GM12878 (cell line): Measurements from ENCODE around the gene HK3. TPM values are rescaled to one million over a fixed set of nuclear protein-coding genes. Genes with fewer than 3 reads are reported as not detected.

Source experiments
- ATAC-seq: fragments of 200-7000 bp; cut with Tn5 transposase; 3 replicates; pipeline ENCODE4 v1.9.1; 2020; ENCODE audit warnings: mild to moderate bottlenecking, moderate library complexity
- BruUV-seq: library from RNA; stranded (reverse); fragments of 400-500 nt; replicated peaks from 2 replicates; lab custom pipeline; 2021; lab: Mats Ljungman, UMichigan
- CTCF ChIA-PET: fragments of 300-600 bp; sonication (Branson Sonifier 250); formaldehyde crosslinking; extraction: SDS; loops from one replicate; lab custom pipeline; 2021; ENCODE audit warnings: inconsistent platforms; lab: Yijun Ruan, JAX
- POLR2A ChIA-PET: fragments of 350-600 bp; formaldehyde crosslinking; extraction: SDS; loops from one replicate; lab custom pipeline; 2021; ENCODE audit warnings: inconsistent platforms; lab: Charles Lee
- RAD21 ChIA-PET: fragments of 300-600 bp; sonication (Branson Sonifier 250); formaldehyde crosslinking; loops from one replicate; lab custom pipeline; 2023; ENCODE audit warnings: antibody characterized with exemption; ENCODE audit not compliant: unreplicated experiment; lab: Charles Lee
- SMC1A ChIA-PET: fragments of 300-600 bp; sonication (Branson Sonifier 250); formaldehyde crosslinking; loops from one replicate; lab custom pipeline; 2023; ENCODE audit not compliant: unreplicated experiment, uncharacterized antibody; lab: Charles Lee
- DNase-seq: peaks from one replicate; pipeline ENCODE4 v3.0.0-alpha.2; 2011; ENCODE audit warnings: low read depth, low spot score
- FAIRE-seq: peaks from 3 replicates; lab custom pipeline; 2011; peaks lifted over from hg19 to GRCh38; lab: Jason Lieb, UNC
- H2AFZ ChIP-seq: 2 replicates; pipeline ENCODE4 v1.6.0; 2011; ENCODE audit warnings: low read depth, low read length, control low read depth; ENCODE audit not compliant: control insufficient read depth
- H3K27ac ChIP-seq: 2 replicates; pipeline ENCODE4 v1.5.1; 2011; ENCODE audit warnings: control low read depth; ENCODE audit not compliant: control insufficient read depth, insufficient read depth
- H3K27me3 ChIP-seq, 2 experiments: replicated peaks in 1 of 2; 2 replicates each; pipeline versions ENCODE4 v1.6.0 to v1.6.1; 2011; ENCODE audit warnings: low read length in 1 of 2; ENCODE audit not compliant: control insufficient read depth in 2 of 2, insufficient read depth in 2 of 2
- H3K36me3 ChIP-seq, 2 experiments: 2 replicates each; pipeline ENCODE4 v1.5.1; 2011; ENCODE audit warnings: low read length in 1 of 2; ENCODE audit not compliant: control insufficient read depth in 2 of 2, insufficient read depth in 2 of 2
- H3K4me1 ChIP-seq: 2 replicates; pipeline ENCODE4 v1.6.1; 2011; ENCODE audit warnings: mild to moderate bottlenecking, low read length, moderate library complexity, mixed read lengths; ENCODE audit not compliant: control insufficient read depth, insufficient read depth
- H3K4me2 ChIP-seq: 2 replicates; pipeline ENCODE4 v1.6.0; 2011; ENCODE audit warnings: control low read depth; ENCODE audit not compliant: control insufficient read depth, insufficient read depth
- H3K4me3 ChIP-seq: fragments of 200-600 bp; sonication (generic); 2 replicates; pipeline ENCODE4 v1.5.1; 2016
- H3K79me2 ChIP-seq: 2 replicates; pipeline ENCODE4 v1.6.0; 2011; ENCODE audit warnings: low read length; ENCODE audit not compliant: control insufficient read depth, insufficient read depth
- H3K9ac ChIP-seq: 2 replicates; pipeline ENCODE4 v1.8.0; 2011; ENCODE audit warnings: low read length, control low read depth, mixed read lengths; ENCODE audit not compliant: control insufficient read depth, insufficient read depth
- H3K9me3 ChIP-seq: replicated peaks from 3 replicates; pipeline ENCODE4 v1.5.1; 2011; ENCODE audit warnings: mild to moderate bottlenecking, low read length; ENCODE audit not compliant: control insufficient read depth, insufficient read depth
- H4K20me1 ChIP-seq: 2 replicates; pipeline ENCODE4 v1.6.0; 2011; ENCODE audit not compliant: control insufficient read depth, insufficient read depth
- DPF2 ChIP-seq: fragments of 450-650 bp; IDR thresholded peaks from 2 replicates; pipeline ENCODE4 v1.6.1; 2017; ENCODE audit warnings: mild to moderate bottlenecking
- POLR2AphosphoS5 ChIP-seq: IDR thresholded peaks from 2 replicates; pipeline ENCODE4 v1.6.1; 2011; ENCODE audit warnings: mild to moderate bottlenecking, low read length, inconsistent platforms
- STAT1 ChIP-seq: fragments of 450-650 bp; conservative IDR thresholded peaks from 2 replicates; pipeline ENCODE4 v1.6.1; 2014; ENCODE audit warnings: antibody characterized with exemption, mild to moderate bottlenecking
- STAT3 ChIP-seq: IDR thresholded peaks from 2 replicates; pipeline ENCODE4 v1.6.1; 2011; ENCODE audit warnings: low read depth, low read length, improper control_type of control experiment
- WGBS: methylation state at CpG from one replicate; pipeline ENCODE4 v1.1.6; 2016; ENCODE audit warnings: low lambda C conversion rate; ENCODE audit not compliant: insufficient replicate concordance, insufficient coverage; ENCODE audit errors: missing lambda C conversion rate; 5-methylcytosine and 5-hydroxymethylcytosine counted together
- in situ Hi-C: fragments of 300-500 bp; cut with MboI; formaldehyde crosslinking; loops from 9 replicates; pipeline ENCODE4 v1.14.3; 2018; ENCODE audit warnings: mixed read lengths
- intact Hi-C: fragments of 100-400 bp; cut with micrococcal nuclease; formaldehyde crosslinking; loops from one replicate; pipeline ENCODE4 v1.14.2; 2022; ENCODE audit not compliant: unreplicated experiment
- polyA plus RNA-seq, 11 experiments: library from polyadenylated mRNA; depleted of rRNA in 4 of 11; unstranded in 6 of 11; stranded (reverse) in 5 of 11; fragments of >200 nt; fragmentation: Nextera tagmentation in 4 of 11; fragmentation: Illumina TruSeq in 1 of 11; extraction: Ambion mirVana in 4 of 11; extraction: Trizol in 1 of 11; gene quantifications; 1 replicate in 1 of 11; 2 replicates in 10 of 11; pipeline versions ENCODE4 v1.2.1 to v1.2.3, GENCODE V29; 2011 to 2016; ENCODE audit warnings: inconsistent platforms in 2 of 11, missing spikeins in 2 of 11, low read depth in 1 of 11
- total RNA-seq, 4 experiments: library from RNA; depleted of rRNA in 3 of 4; stranded (reverse); fragments of >200 nt in 3 of 4; fragmentation: Illumina TruSeq in 1 of 4; extraction: Trizol in 1 of 4; gene quantifications; 2 replicates each; pipeline versions ENCODE4 v1.2.1 to v1.2.3, GENCODE V29; 2013 to 2021
- TF ChIP-seq, protein P1 (sequence below): fragments of 450-650 bp; IDR thresholded peaks from 2 replicates; pipeline ENCODE4 v1.6.1; 2017; ENCODE audit warnings: mild to moderate bottlenecking, moderate library complexity
- TF ChIP-seq, protein P2 (sequence below): fragments of 150-350 bp; IDR thresholded peaks from 2 replicates; pipeline ENCODE4 v1.6.1; 2014; ENCODE audit warnings: mild to moderate bottlenecking, low read depth, low read length

Gene HK3
- total and polyA plus RNA-seq, 10 of the 15 experiments (the other 5 are each of a cell fraction or from before 2014, with no cell fraction given), result 0.13 to 1.3 (median 0.26) TPM; not detected in 4

DNA sequence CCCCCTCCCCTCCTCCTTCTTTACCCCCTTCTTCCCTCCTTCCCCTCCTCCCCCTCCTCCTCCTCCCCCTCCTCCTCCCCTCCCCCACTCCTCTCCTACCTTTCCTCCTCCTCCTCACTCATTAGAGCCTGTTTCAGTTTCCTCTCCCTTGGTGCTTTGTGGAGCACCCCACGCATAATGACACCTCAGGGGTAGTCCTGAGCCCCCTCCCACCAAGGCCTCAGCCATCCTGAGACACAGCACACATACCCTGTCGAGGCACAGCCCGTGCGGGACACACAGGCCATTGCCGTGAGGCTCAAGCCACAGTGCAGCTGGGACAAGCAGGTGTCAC is 35.4 kb downstream of the HK3 start:
- BruUV-seq, result no TSS peak
- Histone ChIP-seq H3K9ac (no peak overlapping the region), H3K27me3 (peaks cover 3 to 4% of the 10 kb centered on the region in 2 experiments; a peak in 3 of 4 replicates), H3K4me3 (no peak overlapping the region), H3K4me2 (no peak overlapping the region), H3K9me3 (no peaks in the 10 kb centered on the region), H2AFZ (no peak overlapping the region), H3K27ac (no peak overlapping the region), H4K20me1 (no peaks in the 10 kb centered on the region; the same call in 1 of the 2 replicates), H3K36me3 (no peaks in the 10 kb centered on the region), H3K4me1 (no peaks in the 10 kb centered on the region), H3K79me2 (no peaks in the 10 kb centered on the region)
- 43% methylated on average over 4 of the region's 5 CpGs for WGBS
- ATAC-seq (no peak), FAIRE-seq (no peak), DNase-seq (no peak)
- in situ Hi-C loops (no loop called here), intact Hi-C loops (no loop called here)
- ChIA-PET CTCF (no interaction called here), POLR2A (no interaction called here), SMC1A (no interaction called here), RAD21 (no interaction called here)
- TF ChIP-seq, protein P1, sequence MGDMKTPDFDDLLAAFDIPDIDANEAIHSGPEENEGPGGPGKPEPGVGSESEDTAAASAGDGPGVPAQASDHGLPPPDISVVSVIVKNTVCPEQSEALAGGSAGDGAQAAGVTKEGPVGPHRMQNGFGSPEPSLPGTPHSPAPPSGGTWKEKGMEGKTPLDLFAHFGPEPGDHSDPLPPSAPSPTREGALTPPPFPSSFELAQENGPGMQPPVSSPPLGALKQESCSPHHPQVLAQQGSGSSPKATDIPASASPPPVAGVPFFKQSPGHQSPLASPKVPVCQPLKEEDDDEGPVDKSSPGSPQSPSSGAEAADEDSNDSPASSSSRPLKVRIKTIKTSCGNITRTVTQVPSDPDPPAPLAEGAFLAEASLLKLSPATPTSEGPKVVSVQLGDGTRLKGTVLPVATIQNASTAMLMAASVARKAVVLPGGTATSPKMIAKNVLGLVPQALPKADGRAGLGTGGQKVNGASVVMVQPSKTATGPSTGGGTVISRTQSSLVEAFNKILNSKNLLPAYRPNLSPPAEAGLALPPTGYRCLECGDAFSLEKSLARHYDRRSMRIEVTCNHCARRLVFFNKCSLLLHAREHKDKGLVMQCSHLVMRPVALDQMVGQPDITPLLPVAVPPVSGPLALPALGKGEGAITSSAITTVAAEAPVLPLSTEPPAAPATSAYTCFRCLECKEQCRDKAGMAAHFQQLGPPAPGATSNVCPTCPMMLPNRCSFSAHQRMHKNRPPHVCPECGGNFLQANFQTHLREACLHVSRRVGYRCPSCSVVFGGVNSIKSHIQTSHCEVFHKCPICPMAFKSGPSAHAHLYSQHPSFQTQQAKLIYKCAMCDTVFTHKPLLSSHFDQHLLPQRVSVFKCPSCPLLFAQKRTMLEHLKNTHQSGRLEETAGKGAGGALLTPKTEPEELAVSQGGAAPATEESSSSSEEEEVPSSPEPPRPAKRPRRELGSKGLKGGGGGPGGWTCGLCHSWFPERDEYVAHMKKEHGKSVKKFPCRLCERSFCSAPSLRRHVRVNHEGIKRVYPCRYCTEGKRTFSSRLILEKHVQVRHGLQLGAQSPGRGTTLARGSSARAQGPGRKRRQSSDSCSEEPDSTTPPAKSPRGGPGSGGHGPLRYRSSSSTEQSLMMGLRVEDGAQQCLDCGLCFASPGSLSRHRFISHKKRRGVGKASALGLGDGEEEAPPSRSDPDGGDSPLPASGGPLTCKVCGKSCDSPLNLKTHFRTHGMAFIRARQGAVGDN, result no peak
- no peak for TF ChIP-seq DPF2
- TF ChIP-seq STAT3, result no peak
- TF ChIP-seq POLR2AphosphoS5, result no peak
- TF ChIP-seq, protein P2, sequence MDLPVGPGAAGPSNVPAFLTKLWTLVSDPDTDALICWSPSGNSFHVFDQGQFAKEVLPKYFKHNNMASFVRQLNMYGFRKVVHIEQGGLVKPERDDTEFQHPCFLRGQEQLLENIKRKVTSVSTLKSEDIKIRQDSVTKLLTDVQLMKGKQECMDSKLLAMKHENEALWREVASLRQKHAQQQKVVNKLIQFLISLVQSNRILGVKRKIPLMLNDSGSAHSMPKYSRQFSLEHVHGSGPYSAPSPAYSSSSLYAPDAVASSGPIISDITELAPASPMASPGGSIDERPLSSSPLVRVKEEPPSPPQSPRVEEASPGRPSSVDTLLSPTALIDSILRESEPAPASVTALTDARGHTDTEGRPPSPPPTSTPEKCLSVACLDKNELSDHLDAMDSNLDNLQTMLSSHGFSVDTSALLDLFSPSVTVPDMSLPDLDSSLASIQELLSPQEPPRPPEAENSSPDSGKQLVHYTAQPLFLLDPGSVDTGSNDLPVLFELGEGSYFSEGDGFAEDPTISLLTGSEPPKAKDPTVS, result no peak
- TF ChIP-seq STAT1, result no peak
